Measurements from ENCODE around the gene WDR82.

- TF ChIP-seq CTCF (IDR thresholded peaks at IDR 0.05; ENCODE audit: poor library complexity) (no peak), EZH2 (IDR thresholded peaks at IDR 0.05; ENCODE audit: borderline replicate concordance) (no peak)
These were observed 52.1 kb downstream of the WDR82 start for GRCh38 chr3:52226229-52226817.
